Muscle layer of duodenum (tissue), 2 donors: Measurements from ENCODE around the gene CTDSP1.

Experiments used
- H3K27ac ChIP-seq: one replicate; pipeline ENCODE4 v1.7.0; 2013; ENCODE audit warnings: mild to moderate bottlenecking, low read length
- H3K27me3 ChIP-seq: one replicate; pipeline ENCODE4 v1.7.0; 2013; ENCODE audit warnings: low read depth, mild to moderate bottlenecking, control low read depth, low read length
- H3K36me3 ChIP-seq, 2 donors: one replicate each; pipeline ENCODE4 v1.7.0; 2013; ENCODE audit warnings: low read length in 2 of 2, control low read depth in 1 of 2, mild to moderate bottlenecking in 1 of 2; ENCODE audit not compliant: insufficient read depth in 2 of 2, control insufficient read depth in 1 of 2
- H3K4me1 ChIP-seq, 2 donors: one replicate each; pipeline ENCODE4 v1.7.0; 2013; ENCODE audit warnings: low read length in 2 of 2, mild to moderate bottlenecking in 2 of 2, control low read depth in 1 of 2, moderate library complexity in 1 of 2; ENCODE audit not compliant: insufficient read depth in 2 of 2, control insufficient read depth in 1 of 2
- H3K4me3 ChIP-seq, 2 donors: one replicate each; pipeline ENCODE4 v1.7.0; 2013; ENCODE audit warnings: low read length in 2 of 2, low read depth in 1 of 2, mild to moderate bottlenecking in 1 of 2
- H3K9me3 ChIP-seq, 2 donors: one replicate each; pipeline ENCODE4 v1.7.0; 2013; ENCODE audit warnings: low read length in 2 of 2, control low read depth in 1 of 2, mild to moderate bottlenecking in 1 of 2; ENCODE audit not compliant: control insufficient read depth in 1 of 2
- donor health status: healthy.

The CTDSP1 gene

GRCh38 chr2:218402491-218402901, 2.8 kb downstream of the CTDSP1 start:
- peaks cover 7 to 31% of the 10 kb centered on the region in 2 donors for H3K36me3 ChIP-seq
- H3K4me3 ChIP-seq, result peak overlapping the region in 1 of 2 donors; percentile 88
- peaks cover 22 to 58% of the 10 kb centered on the region in 2 donors for H3K4me1 ChIP-seq
- H3K9me3 ChIP-seq, result no peaks in the 10 kb centered on the region
- no peaks in the 10 kb centered on the region for H3K27me3 ChIP-seq
- H3K27ac ChIP-seq, result peak overlapping the region; percentile 23

- Histone ChIP-seq H3K9me3 (no peaks in the 10 kb centered on the region), H3K4me1 (peaks cover 22 to 58% of the 10 kb centered on the region in 2 donors), H3K36me3 (peaks cover 7 to 31% of the 10 kb centered on the region in 2 donors), H3K27ac (no peak overlapping the region), H3K4me3 (no peak overlapping the region), H3K27me3 (no peaks in the 10 kb centered on the region)
Observed at GRCh38 chr2:218402911-218403411, 3.3 kb downstream of the CTDSP1 start.

- H3K4me1 ChIP-seq, result peaks cover 22 to 55% of the 10 kb centered on the region in 2 donors
- H3K27ac ChIP-seq, result no peak overlapping the region
- no peak overlapping the region for H3K4me3 ChIP-seq
- no peaks in the 10 kb centered on the region for H3K9me3 ChIP-seq
- peaks cover 7 to 31% of the 10 kb centered on the region in 2 donors for H3K36me3 ChIP-seq
- no peaks in the 10 kb centered on the region for H3K27me3 ChIP-seq
Observed at GRCh38 chr2:218403810-218404209, 4.1 kb downstream of the CTDSP1 start.

GRCh38 chr2:218404351-218405085, 4.8 kb downstream of the CTDSP1 start:
- Histone ChIP-seq H3K36me3 (peaks cover 7 to 31% of the 10 kb centered on the region in 2 donors), H3K9me3 (no peaks in the 10 kb centered on the region), H3K4me1 (peaks cover 22 to 55% of the 10 kb centered on the region in 2 donors), H3K4me3 (no peak overlapping the region), H3K27ac (no peak overlapping the region), H3K27me3 (no peaks in the 10 kb centered on the region)

- Histone ChIP-seq H3K4me1 (peaks cover 22 to 55% of the 10 kb centered on the region in 2 donors), H3K27me3 (no peaks in the 10 kb centered on the region), H3K27ac (peak overlapping the region; percentile 77), H3K9me3 (no peaks in the 10 kb centered on the region), H3K36me3 (peaks cover 7 to 31% of the 10 kb centered on the region in 2 donors), H3K4me3 (peak overlapping the region in 1 of 2 donors; percentile 65)
Observed at GRCh38 chr2:218405086-218405745, 5.5 kb downstream of the CTDSP1 start.

GRCh38 chr2:218405746-218406208, 6.1 kb downstream of the CTDSP1 start:
- H3K4me3 ChIP-seq, result peak overlapping the region; percentile 46 to 65
- peak overlapping the region; percentile 77 for H3K27ac ChIP-seq
- peaks cover 22 to 55% of the 10 kb centered on the region in 2 donors for H3K4me1 ChIP-seq
- peaks cover 7 to 31% of the 10 kb centered on the region in 2 donors for H3K36me3 ChIP-seq
- no peaks in the 10 kb centered on the region for H3K9me3 ChIP-seq
- no peaks in the 10 kb centered on the region for H3K27me3 ChIP-seq

- H3K27ac ChIP-seq, result peak overlapping the region; percentile 82
- H3K36me3 ChIP-seq, result peaks cover 7 to 31% of the 10 kb centered on the region in 2 donors
- H3K27me3 ChIP-seq, result no peaks in the 10 kb centered on the region
- H3K4me1 ChIP-seq, result peaks cover 20 to 51% of the 10 kb centered on the region in 2 donors
- no peaks in the 10 kb centered on the region for H3K9me3 ChIP-seq
- peak overlapping the region; percentile 65 for H3K4me3 ChIP-seq
Observed at GRCh38 chr2:218406209-218406948, 6.7 kb downstream of the CTDSP1 start.

- H3K4me3 ChIP-seq, result peak overlapping the region; percentile 61 to 65
- peaks cover 7 to 27% of the 10 kb centered on the region in 2 donors for H3K36me3 ChIP-seq
- no peaks in the 10 kb centered on the region for H3K27me3 ChIP-seq
- H3K9me3 ChIP-seq, result no peaks in the 10 kb centered on the region
- peaks cover 14 to 44% of the 10 kb centered on the region in 2 donors for H3K4me1 ChIP-seq
- peak overlapping the region; percentile 82 for H3K27ac ChIP-seq
Observed at GRCh38 chr2:218406949-218407618, 7.4 kb downstream of the CTDSP1 start.

- no peak overlapping the region for H3K4me3 ChIP-seq
- peaks cover 13 to 37% of the 10 kb centered on the region in 2 donors for H3K4me1 ChIP-seq
- H3K27me3 ChIP-seq, result no peaks in the 10 kb centered on the region
- H3K36me3 ChIP-seq, result peaks cover 7 to 21% of the 10 kb centered on the region in 2 donors
- H3K27ac ChIP-seq, result no peak overlapping the region
- H3K9me3 ChIP-seq, result no peaks in the 10 kb centered on the region
Observed at GRCh38 chr2:218407717-218408116, 8.0 kb downstream of the CTDSP1 start.

GRCh38 chr2:218418321-218418716, 18.7 kb downstream of the CTDSP1 start:
- Histone ChIP-seq H3K4me3 (no peak overlapping the region), H3K36me3 (no peaks in the 10 kb centered on the region), H3K27ac (no peak overlapping the region), H3K9me3 (no peaks in the 10 kb centered on the region), H3K27me3 (no peaks in the 10 kb centered on the region), H3K4me1 (no peaks in the 10 kb centered on the region)
